Peyer's patch (tissue), 4 donors: ENCODE results near the gene MOCOS.

Experiments used
- POLR2A ChIP-seq, 2 donors: fragments of 450-650 bp; IDR thresholded peaks; one replicate each; pipeline ENCODE4 v1.5.1; 2017; ENCODE audit warnings: antibody characterized with exemption in 2 of 2, mild to moderate bottlenecking in 2 of 2, moderate library complexity in 2 of 2
- TF ChIP-seq, protein P1 (sequence below), 6 experiments: fragments of 450-650 bp in 4 of 6; fragments of 200-600 bp in 2 of 6; sonication (generic) in 1 of 6; IDR thresholded peaks; one replicate each; pipeline ENCODE4 v1.5.1; 2017 to 2019; ENCODE audit warnings: antibody characterized with exemption in 6 of 6, mild to moderate bottlenecking in 3 of 6, moderate library complexity in 1 of 6

DNA sequence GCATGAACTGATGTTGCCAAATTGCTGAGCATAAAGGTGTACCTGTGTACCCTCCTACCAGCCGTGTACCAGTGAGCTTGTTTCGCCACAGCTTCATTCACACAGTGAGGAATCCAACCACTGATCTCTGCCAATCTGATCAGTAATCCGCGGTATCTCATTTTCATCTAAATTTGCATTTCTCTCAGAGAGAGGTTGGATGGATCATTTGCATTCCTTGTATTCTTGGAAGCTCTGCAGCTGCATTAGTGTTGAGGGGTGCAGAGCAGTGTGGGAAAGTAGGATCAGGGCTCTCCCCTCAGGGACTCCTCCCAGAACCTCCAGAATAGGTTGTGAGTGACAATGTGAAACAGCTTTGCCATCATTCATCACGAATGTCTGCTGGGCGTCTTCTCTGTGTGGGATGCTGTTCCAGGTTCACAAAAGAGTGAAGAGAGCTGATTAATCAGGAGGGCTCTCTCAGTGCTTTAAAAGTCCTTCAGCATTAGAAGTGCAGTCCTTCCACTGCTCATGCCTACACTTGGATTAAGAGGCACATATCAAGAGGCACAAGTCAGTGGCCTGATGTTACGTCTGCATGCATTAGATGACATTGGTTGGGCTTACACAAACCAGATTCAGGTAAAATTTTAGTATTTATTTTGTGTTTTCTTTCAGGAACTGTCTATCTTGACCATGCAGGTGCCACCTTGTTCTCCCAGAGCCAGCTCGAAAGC is 7.5 kb downstream of the MOCOS start:
- TF ChIP-seq, protein P1, sequence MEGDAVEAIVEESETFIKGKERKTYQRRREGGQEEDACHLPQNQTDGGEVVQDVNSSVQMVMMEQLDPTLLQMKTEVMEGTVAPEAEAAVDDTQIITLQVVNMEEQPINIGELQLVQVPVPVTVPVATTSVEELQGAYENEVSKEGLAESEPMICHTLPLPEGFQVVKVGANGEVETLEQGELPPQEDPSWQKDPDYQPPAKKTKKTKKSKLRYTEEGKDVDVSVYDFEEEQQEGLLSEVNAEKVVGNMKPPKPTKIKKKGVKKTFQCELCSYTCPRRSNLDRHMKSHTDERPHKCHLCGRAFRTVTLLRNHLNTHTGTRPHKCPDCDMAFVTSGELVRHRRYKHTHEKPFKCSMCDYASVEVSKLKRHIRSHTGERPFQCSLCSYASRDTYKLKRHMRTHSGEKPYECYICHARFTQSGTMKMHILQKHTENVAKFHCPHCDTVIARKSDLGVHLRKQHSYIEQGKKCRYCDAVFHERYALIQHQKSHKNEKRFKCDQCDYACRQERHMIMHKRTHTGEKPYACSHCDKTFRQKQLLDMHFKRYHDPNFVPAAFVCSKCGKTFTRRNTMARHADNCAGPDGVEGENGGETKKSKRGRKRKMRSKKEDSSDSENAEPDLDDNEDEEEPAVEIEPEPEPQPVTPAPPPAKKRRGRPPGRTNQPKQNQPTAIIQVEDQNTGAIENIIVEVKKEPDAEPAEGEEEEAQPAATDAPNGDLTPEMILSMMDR (IDR thresholded peaks at IDR 0.05): no peak
- TF ChIP-seq POLR2A (IDR thresholded peaks at IDR 0.05): no peak
